ENCODE results near the gene PAX6.

The PAX6 gene

DNA sequence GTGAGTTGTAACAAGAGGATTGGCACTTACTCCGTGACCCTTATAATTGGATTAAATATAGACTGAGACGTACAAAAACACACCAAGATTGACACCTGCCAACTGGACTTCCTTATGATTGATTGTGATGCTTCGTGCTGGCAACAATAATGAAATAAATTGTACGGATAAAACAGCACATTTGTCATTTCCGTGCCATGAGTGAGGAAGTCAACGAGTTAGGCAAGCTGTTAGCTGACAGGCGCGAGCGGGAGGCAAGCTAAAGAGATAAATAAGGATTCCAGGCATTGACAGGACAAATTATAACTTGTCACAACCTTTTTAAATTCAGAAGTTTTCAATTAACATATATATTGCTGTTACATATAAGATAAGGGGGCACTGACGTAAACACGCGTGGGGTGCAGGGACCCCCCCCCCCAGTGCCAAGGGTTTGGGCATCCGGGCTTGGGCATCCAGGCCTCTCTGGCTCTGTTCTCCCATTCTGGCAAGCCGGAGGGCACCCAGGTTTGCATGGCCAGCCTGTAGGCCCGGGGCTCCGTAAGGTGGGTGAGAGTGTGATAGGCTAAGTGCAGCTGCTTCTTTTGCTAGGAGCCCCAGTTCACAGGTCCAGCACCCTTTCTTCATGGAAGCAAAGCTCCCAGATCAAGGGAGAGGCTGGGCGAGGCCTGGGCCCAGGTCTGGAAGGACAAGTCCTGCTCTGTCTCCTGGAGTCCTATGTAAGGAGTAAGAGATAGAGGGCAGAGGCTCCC, 11.2 kb upstream of the PAX6 start:
- no peak for DNase-seq

DNA sequence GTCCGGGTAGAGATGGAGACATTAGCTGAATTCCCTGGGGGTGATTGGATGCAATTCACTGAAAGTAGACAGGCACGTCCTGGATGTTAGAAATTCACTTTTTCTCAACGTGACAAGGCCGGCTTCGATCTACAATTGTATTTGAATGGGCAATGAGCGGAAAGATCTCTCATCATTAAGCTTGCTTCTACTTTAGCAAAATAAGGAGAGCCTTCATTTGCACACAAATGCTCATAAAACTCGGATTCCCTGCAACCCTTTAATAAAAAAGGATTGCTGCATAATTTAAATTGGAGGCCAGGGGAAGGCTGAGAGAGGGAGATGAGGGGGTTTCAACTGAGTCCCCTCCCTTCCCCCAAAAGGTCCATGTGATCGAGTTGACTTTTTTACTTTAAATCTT, 10.6 kb upstream of the PAX6 start:
- DNase-seq, result no peak

DNA sequence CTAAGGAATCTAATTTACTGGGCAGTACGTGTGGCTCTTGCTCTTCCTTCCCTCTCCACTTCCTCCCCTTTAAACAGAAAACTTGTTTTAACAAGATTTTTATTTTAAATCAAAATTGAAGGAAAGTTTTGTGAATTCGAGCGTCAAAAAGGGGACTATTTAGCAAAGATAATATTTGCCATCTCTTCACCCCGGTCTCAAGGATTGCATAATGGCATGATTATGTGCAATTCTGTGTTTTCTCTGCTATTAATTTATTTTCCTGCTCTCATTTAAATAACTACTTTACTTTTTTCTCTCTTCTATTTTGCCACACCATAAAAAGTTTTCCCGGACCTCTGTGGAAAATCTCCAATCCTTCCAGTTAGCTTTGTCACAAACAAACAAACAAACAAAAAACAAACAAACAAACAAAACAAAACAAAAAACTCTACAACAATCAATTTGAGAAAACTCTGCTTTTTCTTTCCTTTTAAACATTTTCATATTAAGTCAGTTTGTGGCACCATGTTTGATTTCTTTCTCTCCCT, 10.2 kb upstream of the PAX6 start:
- DNase-seq, result no peak

DNA sequence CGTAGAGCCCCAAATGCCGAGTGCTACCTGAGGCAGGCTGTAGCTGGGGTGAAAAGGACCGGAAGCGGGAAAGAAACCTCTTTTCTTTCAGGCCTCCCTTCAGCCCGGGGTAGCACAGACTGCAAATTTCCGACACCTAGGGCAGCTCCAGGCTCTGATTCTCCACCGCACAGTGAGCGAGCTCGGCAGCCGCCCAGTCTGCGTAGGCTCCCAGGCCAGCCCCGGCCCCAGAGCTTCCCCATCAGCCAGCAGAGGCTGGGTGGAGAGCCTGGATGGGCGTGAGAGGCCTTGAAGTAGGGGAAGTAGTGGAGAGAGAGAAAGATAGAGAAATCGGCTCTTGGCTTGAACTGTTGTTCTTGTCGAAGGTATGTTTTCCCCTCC, 9.3 kb upstream of the PAX6 start:
- DNase-seq, result no peak

DNA sequence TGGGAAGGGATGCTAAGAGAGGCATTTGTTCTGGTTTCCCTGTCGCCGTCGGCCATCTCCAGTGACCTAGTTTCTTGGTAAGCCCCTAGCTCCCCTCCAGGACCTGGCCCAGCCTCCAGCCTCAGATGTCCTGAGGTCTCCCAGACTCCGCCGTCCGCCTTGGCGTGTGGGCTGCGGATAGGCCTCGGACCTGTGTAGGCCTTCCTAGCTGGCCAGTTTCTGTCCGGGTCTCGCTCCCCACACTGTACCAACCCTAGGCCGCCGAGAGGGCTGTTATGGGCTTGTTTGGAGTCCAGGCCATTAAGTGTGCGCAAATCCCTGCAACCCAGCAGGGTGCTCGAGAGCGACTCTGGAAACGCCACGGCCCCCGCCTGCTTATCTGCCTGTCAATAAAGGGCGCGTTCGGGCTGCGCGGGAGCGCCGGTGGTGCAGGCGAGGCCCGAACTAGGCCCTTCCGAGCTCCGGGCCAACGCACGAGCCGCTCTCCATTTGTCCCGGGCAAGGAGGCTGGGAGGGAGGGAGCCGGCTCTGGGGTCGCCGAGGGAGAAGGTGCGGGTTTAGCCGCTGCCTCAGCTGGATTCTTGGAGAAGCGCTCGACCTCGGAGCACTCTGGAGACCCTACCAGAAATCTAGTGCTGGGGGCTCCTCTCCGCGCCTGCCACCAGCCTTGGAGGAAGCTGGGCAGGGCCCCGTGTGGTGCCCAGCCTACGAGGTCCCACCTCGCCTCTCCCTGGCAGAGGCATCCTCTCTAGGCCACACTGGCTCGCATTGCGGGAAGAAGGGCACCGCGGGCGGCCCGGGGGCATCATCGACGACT, 8.7 kb upstream of the PAX6 start:
- DNase-seq, result no peak

DNA sequence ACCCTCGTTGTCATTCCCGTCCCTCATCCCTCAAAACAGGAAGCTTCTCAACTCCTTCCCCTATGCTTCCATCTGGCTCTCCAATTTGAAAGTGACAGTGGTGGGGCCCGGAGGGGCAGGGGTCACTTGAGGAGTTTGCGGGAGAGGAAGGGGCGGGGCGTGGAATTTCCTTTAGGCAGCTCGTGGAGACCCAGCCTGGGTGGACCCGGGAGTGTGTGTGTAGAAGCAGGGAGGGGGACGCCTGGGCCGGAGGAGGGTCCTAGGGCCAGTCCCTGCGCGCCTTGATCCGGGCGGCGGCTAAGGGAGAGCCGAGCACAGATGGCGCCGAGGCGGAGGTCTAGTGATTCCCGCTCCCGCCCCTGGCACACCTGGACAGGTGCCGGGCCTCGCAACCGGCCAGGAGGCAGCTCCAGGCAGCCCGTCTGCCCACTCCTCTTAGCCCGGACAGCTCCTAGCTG, 7.8 kb upstream of the PAX6 start:
- DNase-seq, result no peak

DNA sequence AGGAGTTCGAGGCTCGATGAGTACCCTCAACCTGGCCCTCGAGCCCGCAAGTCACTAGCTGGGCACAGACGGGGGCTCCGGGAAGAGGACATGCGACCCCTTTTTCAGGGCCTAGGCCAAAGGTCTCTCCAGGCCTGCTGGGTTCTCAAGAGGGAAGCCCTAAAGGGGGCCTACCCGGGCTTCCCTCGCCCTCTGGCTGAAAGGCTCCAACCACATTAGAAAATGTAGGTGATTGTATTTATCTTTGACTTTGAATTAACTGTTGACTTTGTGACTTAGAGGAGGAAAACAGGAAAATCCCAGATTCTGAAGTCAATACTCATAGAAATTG, 7.3 kb upstream of the PAX6 start:
- no peak for DNase-seq

DNA sequence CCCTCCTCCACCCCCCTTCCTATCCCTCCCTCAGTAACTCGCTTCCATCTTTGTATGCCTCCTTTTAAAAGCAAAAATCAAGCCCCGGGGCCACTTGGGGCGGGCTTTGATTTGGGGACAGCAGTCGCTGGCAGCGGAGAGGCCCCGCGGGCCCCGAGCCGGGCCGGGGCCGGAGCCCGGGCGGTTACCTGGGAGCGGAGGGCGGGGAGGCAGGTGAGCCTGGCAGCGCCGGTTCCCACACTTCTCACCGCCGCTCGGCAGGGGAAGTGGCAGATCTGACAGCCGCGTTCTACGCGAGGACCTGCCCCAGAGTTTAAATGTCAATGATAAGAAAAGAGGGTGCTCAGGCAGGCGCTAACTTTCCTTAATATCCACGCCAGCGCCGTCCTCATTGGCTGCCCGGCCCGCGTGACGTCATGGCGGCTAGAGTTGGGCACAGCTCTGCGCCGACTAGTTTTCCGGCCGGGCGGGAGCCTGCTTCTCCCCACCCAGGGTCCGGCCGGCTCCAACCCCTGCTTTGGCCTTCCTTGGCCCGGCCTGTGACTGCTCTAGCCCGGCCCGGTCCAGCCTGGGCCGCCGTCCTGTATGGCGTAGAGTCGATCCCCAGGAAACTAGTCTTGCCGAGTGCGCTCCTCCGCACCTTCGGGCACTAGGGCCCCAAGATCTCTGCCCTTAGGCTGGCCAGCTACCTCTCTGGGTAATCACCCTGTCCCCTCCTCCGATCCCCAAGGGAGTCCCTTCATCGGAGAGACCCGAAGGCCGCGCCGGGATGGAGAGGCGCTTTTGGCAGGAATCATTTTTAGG, 6.7 kb upstream of the PAX6 start:
- DNase-seq, result no peak

DNA sequence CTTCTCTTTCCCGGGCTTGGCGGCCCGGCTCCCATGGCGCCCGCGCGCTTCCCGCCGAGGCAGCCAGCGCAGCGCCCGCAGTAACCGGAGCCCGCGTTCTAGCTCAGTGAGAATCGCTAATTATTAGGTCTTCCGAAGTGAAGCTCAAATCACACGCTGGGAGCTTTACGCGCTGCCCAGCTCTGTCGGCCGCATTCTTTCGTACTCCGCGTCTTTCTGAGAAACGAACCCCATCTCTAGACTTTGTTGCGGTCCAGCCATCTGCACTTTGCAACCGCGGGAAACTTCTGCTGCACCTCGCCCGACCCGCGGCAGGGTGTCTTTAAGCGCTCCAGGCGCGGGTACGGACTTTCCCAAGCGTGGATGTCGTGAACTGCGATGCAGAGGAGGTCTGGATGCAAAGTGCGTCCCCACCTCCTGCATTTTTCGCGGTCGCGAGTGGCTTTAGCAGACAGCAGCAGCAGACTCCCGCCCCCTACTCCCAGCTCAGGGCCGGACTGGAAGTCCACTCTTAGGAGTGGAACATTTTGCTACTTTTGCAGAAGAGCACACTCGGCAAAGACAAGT, 6.0 kb upstream of the PAX6 start:
- no peak for DNase-seq

DNA sequence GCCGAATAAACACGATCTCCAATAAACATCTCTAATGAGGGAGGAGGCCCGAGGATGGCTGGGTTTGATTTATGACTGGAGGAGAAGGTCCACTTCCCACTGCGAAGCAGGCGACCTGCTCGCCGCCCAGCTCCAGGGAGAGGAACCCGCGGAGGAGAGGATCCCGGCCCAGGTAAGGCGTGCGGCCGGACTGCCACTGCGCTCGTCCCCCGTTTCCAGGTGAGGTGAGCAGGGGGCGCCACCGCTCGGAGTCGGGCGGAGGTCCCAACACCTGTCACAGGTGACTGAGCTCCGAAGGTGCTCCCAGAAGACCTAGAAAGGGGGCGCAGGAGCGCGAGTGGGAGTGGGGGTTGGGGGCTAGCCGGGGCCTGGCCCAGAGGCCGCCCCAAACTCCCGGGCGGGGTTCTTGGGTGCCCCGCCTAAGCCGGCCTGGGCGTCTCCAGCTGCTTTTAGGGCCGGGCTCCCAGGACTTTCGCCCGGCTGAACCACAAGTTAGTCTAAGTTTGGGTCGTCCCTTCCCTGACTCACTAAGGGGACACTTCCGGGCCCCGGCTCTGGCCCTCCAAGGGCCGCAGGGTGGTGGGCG, 5.4 kb upstream of the PAX6 start:
- no peak for DNase-seq

DNA sequence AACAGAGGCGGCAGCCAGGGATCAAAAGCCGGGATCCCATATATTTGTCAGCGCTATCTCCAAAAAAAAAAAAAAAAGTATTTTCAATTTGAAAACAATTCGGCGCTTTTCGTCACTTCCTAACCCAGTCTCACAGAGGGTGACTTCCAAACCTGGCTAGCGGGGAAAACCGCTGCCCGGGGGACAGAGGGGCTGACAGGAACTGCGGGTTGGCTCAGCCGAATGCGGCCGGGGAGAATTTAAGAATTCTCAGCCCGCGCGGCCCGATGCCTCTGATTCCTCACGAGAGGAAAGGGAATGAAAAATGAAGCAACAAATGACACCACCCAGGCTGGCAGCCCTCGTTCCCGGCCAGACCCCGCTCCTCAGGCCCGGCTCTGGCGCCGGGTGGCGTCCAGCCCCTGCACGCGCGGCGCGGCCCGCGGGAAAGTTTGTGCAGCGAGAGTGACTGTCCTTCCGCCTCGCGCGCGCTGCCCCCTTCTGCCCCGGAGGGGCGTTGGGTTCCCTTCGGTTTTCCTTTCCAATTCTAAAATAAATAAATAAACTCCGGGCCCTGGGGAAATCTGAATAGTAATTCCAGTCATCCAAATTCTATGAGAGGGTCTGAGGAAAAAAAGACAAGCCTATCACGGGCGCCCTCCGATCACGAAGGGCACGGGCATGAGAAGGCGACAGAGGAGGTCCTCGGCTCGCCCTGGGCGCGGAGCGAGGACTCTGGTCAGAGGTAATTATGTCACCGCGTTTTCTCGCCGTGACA, 4.8 kb upstream of the PAX6 start:
- DNase-seq, result no peak

DNA sequence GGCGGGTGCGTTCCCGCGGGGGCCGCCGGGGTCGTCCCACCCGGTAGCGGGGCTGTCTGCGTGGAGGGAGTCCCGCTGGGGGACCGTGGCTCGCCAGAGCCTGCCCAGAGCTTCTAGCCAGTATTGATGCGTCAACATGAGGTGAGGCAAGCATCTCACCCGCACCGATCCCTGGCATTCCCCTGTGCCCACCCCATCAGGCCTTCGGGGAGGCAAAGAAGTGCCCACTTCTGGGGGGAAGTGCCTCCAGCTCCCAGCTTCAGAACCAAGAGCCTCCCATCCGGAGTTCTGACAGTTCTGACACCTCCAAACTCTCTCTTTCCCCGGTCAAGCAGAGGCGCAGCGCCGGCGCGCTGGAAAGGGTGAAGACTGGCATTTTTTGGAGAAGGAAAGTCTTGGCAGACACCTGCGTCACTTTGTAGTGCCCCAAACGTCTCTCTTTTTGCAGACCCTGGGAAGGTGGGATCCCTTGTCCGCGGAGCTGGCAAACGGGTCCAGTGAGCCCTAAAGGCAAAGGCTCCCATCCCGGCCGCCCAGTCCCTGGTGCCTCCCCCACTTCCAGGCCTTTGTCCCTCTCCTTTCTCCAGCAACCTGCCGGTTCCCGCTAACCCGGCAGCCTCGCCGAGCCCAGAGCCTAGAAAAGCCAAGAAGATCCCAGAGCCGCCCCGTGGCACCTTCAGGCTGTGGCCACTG, 3.2 kb upstream of the PAX6 start:
- no peak for DNase-seq

DNA sequence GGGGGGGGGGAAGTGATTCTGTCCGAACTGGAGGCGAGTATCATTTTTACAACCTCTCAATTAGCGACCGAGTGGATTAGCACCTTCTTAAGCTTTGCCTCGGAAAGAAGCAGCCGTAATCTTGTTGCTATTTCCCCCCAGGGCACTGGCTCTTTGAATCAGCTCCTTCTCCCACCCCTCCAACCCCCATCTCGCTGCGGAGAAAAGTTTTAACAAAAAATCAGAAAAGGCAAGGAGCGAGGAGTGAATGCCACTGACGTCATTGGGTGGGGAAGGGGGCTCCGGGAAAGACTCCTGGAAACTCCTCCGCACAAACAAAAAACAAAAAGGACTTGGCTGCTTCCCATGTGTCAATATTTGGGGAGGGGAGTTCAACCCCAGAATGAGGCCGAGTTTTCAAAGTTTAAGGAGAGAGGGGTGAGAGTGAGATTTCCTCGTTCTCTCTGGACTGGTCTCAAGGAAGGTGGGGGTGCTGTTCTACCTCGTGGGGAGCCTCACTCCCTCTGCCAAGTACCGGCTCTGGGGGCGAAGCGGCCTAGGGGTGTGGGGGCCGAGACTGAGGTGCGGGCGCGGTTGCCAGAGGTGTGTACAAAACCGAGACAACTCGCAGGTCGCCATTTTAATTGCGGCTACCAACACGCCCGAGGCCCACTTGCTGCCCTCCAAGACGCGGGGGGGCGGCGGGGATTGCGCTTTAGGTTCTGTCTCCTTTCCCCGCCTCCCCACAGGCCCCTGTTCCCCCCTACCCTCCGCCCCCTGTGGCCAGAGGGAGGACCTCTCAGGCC, 2.5 kb upstream of the PAX6 start:
- no peak for DNase-seq

DNA sequence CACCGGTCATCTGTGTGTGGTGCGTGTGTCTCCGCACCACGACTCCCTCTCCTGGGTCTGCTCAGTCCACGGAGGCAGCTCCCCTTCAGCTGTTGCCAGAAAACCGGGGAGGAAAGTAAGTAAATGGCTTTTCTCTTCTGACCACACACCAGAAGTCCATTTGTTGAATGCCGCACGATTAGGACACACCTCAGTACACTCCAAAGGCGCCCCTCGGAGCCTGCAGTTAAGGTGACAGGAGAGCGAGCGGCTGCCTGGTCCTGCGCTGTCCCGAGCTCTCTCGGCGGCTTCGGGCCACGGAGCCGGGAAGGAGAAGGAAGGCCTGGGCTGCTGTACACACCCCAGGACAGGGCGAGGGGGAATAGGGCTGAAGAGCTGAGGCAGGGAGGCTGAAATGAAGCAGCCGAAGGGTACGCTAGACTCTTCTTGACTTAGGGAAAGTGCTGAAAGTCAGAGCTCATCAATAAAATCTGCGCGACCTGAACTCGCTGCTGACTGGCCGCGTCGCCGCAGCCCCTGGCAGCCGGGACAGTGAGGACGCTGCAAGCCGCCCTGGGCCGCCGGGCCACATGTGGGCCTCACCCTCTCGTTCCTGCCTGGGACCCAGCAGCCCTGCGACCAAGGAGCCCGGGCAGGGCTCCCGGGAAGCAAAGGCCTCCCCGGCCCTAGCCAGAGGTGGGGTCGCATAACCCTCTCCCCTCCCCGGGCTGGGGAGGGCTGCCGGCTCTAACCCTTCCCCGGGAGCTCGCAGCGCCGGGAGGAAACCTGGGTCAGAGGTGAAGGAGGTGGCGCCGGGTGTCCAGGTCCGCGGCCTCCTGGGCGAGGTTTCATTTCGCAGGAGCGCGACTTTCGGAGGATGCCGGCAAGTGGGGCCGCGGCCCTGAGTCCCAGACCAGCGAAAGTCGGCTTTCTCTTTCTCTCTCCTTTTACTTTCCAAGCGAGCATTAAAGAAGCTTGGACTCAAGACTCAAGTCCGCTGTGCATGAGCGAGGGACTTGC, 1.6 kb upstream of the PAX6 start:
- no peak for DNase-seq

DNA sequence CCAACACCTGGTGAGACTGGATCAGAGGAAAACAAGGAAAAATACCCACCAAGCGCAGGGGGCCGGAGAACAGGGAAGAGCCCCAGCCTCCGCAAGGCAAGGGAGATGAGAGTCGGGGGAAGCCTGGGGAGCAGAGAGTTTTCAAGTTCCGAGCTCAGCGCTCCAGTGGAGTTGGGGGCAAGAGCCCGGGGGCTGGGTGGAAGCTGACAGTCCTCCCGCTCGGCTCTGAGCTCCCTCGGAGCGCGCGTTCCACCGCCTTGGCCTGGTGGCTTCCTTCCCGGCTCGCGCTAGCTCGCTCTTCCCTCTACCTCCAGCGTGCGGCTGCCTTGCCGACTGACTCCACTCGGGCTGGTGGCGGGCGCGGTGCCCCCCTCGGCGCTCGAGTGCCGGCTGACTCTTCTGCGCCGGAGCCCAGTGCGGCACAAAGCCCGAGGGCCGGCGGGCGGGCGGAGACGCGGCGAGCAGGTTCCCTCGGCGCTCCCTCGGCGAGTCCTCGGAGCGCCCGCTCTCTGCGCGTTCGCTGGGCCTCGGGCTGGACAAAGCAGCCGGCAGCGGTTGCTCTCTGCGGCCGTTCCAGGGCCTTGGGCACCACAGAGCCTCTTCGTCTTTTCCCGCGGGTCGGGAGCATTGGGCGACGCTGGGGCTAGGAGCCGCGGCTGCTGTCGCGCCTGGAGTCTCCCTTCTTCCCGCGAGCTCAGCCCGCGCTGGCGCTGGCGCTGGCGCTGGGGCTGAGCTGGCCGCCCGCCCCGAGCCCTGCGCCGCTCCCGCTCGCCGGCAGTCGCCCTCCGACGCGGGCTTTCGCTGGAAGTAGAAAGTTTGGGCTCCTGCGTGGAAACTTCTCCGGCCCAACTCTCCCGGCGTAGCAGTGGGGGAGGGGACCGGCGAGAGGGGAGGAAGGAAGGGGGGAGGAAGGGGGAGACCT, 1.0 kb downstream of the PAX6 start:
- no peak for DNase-seq

DNA sequence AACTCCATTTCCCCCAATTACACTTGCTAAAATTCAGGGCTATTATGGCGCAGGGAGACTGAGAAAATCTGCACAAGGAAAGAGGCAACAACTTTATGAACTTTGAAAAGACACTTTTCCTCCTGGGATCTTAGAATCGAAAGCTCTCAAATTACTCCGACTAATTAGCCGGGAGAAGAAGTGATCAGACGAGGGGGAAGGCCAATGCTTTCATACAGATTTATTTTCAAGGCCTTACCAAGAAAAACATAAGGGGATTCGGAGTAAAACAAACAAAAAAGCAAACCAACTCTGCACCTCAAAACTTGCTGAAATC, 1.6 kb downstream of the PAX6 start:
- DNase-seq, result no peak

DNA sequence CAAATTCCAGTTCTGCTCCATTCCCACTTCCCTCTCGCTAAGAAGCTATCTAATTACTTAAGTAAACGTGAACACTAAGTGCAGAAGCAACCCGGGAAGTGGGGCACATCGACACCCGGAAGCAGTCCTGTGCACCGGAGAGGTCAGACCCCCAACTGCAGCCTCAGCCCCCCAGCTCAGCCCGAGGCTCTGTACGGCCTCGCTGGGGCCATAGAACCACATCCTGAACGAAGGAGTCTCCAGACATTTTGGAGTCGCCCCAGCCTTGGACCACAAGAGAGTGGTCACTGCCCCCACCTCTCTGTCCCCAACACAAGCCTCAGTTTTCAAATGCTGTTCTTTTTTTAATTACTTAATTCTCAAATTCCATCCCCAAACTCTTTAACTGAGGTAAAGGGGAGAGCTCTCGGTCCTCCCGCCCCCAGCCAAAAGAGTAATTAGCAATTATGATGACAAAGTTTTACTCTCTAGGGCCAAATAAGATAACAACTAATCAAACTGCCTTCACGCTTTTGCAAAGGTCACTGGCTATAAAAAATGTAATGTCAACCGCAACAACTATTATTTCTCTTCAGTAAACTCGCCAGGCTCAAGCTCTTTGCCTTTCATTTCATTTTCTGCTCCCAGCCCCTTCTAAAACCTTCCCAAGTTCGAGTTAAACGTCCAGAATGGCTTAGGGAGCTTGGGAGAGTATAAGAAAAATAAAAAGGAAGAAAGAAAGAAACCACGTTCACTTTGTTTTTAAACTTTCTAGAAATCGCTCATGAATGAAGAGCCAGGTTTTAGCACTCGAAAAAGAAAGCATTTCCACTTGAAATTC, 2.2 kb downstream of the PAX6 start:
- no peak for DNase-seq
